LNCaP clone FGC (cell line): ENCODE results near the gene CSPG5.

Experiments
- DNase-seq: peaks from one replicate; pipeline ENCODE4 v3.0.0-alpha.2; 2011; ENCODE audit warnings: low read depth
- H3K4me3 ChIP-seq: 2 replicates; pipeline ENCODE4 v1.5.1; 2011; ENCODE audit warnings: mild to moderate bottlenecking, low read depth, low read length, control low read depth
- TF ChIP-seq, protein P1 (sequence below): IDR thresholded peaks from 2 replicates; pipeline ENCODE4 v1.5.1; 2012; ENCODE audit warnings: mild to moderate bottlenecking; ENCODE audit not compliant: control insufficient read depth, insufficient read depth; ENCODE audit errors: extremely low read depth

Gene CSPG5

DNA sequence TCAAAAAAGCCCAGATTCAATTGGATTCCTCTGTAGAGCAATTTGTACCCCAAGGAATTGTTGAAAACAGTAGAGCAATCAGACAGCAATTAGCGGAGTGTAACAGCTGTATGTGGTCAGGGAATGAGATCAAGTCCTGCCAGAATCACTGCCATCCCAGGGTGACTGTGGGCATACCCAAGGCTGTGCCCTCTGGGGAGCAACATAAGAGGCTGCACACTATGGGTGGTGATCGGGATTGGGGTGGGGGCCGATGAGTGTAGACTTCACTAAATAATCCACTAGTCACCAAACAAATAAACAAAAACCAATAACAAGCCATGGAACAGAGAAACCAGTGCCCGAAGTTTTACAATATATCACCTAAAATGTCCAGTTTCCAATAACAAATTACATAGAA lies 53.0 kb downstream of the CSPG5 start:
- H3K4me3 ChIP-seq = no peak overlapping the region
- TF ChIP-seq, protein P1, sequence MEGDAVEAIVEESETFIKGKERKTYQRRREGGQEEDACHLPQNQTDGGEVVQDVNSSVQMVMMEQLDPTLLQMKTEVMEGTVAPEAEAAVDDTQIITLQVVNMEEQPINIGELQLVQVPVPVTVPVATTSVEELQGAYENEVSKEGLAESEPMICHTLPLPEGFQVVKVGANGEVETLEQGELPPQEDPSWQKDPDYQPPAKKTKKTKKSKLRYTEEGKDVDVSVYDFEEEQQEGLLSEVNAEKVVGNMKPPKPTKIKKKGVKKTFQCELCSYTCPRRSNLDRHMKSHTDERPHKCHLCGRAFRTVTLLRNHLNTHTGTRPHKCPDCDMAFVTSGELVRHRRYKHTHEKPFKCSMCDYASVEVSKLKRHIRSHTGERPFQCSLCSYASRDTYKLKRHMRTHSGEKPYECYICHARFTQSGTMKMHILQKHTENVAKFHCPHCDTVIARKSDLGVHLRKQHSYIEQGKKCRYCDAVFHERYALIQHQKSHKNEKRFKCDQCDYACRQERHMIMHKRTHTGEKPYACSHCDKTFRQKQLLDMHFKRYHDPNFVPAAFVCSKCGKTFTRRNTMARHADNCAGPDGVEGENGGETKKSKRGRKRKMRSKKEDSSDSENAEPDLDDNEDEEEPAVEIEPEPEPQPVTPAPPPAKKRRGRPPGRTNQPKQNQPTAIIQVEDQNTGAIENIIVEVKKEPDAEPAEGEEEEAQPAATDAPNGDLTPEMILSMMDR = no peak
- no peak for DNase-seq

DNA sequence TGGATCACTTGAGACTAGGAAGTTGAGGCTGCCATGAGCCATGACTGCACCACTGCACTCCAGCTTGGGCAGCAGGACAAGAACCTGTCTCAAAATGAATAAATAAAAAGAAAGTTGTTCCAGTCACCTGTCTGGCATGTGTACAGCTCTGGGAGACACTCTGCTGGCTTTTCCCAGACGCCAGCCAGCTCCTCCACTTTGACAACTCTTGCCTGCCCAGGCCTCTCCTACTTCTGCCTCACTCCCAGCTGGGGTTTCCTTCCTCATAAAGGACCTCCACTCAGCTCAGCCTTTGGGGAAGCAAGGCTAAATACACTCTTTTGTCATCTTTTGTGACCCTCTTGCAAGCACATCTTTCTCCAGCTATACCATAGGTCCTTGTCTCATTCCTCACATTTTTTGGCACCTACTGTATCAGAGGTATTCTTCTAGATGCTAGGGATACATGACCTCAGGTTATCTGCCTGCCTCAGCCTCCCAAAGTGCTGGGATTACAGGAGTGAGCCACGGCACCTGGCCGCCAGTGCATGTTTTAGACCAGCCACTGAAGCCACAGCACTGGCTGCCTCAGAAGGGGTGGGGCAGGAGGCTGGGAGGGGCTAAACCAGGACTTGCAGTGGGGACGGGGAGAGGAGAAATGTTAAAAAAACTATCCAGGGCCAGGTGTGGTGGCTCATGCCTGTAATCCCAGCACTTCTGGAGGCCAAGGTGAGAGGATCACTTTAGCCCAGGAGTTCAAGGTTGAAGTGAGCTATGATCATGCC lies 55.2 kb downstream of the CSPG5 start:
- H3K4me3 ChIP-seq = no peak overlapping the region
- DNase-seq = no peak
- TF ChIP-seq, protein P1 = no peak

GRCh38 chr3:47522082-47522987 lies 56.3 kb downstream of the CSPG5 start:
- no peak overlapping the region for H3K4me3 ChIP-seq
- TF ChIP-seq, protein P1 = peak; percentile 89
- peak; percentile 79 for DNase-seq

DNA sequence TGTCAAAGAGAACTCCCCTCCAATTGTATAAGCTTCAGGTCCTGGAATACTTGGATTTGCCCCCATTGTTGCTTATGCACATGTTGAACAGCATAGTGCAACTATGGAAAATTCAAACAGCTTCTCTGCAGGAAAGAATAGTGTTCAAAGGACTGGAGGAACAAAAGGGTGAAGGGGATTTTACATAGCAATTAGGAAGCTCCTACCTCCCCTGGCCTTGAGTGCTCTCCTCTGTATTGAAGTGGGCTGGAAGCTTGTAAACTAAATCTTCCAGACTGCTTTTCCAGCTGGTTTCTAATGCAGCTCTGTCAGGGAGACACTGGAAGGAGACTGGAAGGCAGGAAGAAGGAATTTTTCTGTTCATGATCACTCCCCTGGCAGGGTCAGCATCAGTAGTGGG lies 57.9 kb downstream of the CSPG5 start:
- no peak for DNase-seq
- no peak overlapping the region for H3K4me3 ChIP-seq
- TF ChIP-seq, protein P1 = no peak

DNA sequence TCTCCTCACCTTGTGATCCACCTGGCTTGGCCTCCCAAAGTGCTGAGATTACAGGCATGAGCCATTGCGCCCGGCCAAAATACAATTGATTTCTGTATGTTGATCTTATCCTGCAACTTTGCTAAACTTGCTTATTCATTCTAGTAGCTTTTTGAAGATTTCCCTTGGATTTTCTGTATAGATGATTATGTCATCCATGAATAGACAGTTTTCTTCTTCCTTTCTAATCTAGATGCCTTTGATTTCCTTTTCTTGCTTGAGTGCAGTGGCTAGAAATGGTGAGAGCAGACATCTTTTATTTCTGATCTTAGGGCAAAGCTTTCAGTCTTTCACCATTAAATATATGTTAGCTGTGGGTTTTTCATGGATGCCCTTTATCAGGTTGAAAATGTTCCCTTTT lies 60.7 kb downstream of the CSPG5 start:
- no peak for DNase-seq
- H3K4me3 ChIP-seq = no peak overlapping the region
- TF ChIP-seq, protein P1 = no peak

GRCh38 chr3:47515864-47516319 lies 62.8 kb downstream of the CSPG5 start:
- no peak for DNase-seq
- TF ChIP-seq, protein P1 = no peak
- no peak overlapping the region for H3K4me3 ChIP-seq

GRCh38 chr3:47515100-47515499 lies 63.6 kb downstream of the CSPG5 start:
- no peak overlapping the region for H3K4me3 ChIP-seq
- DNase-seq = no peak
- TF ChIP-seq, protein P1 = no peak
